BJ (cell line): ENCODE measurements around the gene CWC15. TPM values are rescaled to one million over a fixed set of nuclear protein-coding genes. Genes with fewer than 3 reads are reported as not detected.
"Not testable (repeated sequence)": the region's sequence is repeated elsewhere in the genome, so short reads cannot be mapped to it uniquely, and the experiment has no call there.

ENCODE experiments used
- CTCF ChIA-PET: fragments of 350-600 bp; formaldehyde crosslinking; extraction: SDS; loops from one replicate; lab custom pipeline; 2021; ENCODE audit warnings: antibody characterized with exemption, inconsistent platforms; lab: Yijun Ruan, JAX
- POLR2A ChIA-PET: fragments of 300-600 bp; sonication (Branson Sonifier 250); formaldehyde crosslinking; extraction: SDS; loops from one replicate; lab custom pipeline; 2021; ENCODE audit warnings: antibody characterized with exemption; lab: Charles Lee
- DNase-seq: peaks from one replicate; pipeline ENCODE4 v3.0.0-alpha.2; 2011; ENCODE audit warnings: low read depth
- H3K27me3 ChIP-seq: 2 replicates; pipeline ENCODE4 v1.6.0; 2011; ENCODE audit warnings: low read length; ENCODE audit not compliant: control insufficient read depth, insufficient read depth
- H3K36me3 ChIP-seq: 2 replicates; pipeline ENCODE4 v1.5.1; 2011; ENCODE audit warnings: low read length; ENCODE audit not compliant: control insufficient read depth, insufficient read depth
- H3K4me3 ChIP-seq: 2 replicates; pipeline ENCODE4 v1.5.1; 2011; ENCODE audit warnings: low read depth, mild to moderate bottlenecking, control low read depth, low read length
- polyA plus RNA-seq: library from polyadenylated mRNA; depleted of rRNA; stranded (reverse); fragments of >200 nt; gene quantifications from 2 replicates; pipeline ENCODE4 v1.2.3, GENCODE V29; 2011; rRNA removed
- TF ChIP-seq, protein P1 (sequence below): IDR thresholded peaks from 2 replicates; pipeline ENCODE4 v1.5.1; 2011; ENCODE audit warnings: low read depth, mild to moderate bottlenecking, control low read depth, inconsistent platforms, low read length, moderate library complexity; ENCODE audit not compliant: insufficient read depth

Gene CWC15
- polyA plus RNA-seq, 1 experiment: 24.9 TPM

DNA sequence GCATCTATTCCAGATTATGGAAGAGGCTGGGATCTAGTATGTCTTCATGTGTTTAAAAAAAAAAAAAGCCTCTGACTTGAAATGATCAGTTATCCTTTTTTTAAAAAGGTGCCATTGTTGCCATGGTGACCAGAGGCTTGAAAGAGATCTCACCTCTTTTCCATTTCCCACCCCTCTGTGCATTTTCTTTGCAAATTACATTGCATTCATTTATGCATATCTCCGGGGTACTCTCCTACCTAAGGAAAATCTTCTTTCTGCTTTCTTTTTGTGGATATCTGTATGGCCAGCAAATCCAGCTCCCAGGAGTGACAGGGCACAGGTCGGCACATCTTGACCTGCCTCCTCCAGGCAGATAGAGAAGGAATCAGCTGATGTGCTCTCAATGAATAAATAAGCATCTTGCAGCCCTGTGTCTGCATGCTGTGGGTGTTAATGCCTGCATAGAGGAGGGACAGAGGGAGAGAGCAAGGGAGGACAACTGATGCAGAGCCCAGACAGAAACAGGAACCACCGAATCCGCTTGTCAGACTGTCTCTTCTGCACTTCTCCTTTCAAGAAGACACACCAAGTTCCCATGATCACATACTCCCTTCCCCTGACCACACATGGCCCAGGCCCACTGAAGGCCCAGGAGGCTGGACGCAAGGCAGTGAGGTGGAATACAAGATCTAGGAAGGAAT, 50.9 kb downstream of the CWC15 start:
- Histone ChIP-seq H3K36me3 (no peaks in the 10 kb centered on the region), H3K27me3 (no peaks in the 10 kb centered on the region), H3K4me3 (no peak overlapping the region)
- TF ChIP-seq, protein P1, sequence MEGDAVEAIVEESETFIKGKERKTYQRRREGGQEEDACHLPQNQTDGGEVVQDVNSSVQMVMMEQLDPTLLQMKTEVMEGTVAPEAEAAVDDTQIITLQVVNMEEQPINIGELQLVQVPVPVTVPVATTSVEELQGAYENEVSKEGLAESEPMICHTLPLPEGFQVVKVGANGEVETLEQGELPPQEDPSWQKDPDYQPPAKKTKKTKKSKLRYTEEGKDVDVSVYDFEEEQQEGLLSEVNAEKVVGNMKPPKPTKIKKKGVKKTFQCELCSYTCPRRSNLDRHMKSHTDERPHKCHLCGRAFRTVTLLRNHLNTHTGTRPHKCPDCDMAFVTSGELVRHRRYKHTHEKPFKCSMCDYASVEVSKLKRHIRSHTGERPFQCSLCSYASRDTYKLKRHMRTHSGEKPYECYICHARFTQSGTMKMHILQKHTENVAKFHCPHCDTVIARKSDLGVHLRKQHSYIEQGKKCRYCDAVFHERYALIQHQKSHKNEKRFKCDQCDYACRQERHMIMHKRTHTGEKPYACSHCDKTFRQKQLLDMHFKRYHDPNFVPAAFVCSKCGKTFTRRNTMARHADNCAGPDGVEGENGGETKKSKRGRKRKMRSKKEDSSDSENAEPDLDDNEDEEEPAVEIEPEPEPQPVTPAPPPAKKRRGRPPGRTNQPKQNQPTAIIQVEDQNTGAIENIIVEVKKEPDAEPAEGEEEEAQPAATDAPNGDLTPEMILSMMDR: no peak
- CTCF ChIA-PET: no interaction called here
- no peak for DNase-seq
- POLR2A ChIA-PET: no interaction called here

DNA sequence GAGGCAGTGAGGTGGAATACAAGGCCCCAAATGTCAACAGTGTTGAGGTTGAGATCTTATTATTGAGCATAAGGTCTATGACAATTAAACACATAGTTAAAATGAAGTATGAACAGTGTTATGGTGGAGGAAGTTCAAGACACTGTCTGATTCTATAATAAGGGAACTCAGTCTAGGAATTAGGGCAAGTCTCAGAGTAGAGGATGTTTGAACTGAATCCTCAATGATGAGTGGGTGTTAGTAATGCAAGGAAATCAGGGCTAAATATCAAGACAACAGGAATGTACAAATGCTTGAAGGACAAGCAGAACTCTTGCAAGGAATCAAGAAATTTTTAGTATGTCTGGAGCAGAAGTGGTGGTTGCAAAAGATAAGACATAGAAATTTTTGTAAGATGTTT, 53.0 kb downstream of the CWC15 start:
- ChIA-PET POLR2A (no interaction called here), CTCF (no interaction called here)
- Histone ChIP-seq H3K4me3 (no peak overlapping the region), H3K27me3 (no peaks in the 10 kb centered on the region), H3K36me3 (no peaks in the 10 kb centered on the region)
- TF ChIP-seq, protein P1: no peak
- DNase-seq: no peak

DNA sequence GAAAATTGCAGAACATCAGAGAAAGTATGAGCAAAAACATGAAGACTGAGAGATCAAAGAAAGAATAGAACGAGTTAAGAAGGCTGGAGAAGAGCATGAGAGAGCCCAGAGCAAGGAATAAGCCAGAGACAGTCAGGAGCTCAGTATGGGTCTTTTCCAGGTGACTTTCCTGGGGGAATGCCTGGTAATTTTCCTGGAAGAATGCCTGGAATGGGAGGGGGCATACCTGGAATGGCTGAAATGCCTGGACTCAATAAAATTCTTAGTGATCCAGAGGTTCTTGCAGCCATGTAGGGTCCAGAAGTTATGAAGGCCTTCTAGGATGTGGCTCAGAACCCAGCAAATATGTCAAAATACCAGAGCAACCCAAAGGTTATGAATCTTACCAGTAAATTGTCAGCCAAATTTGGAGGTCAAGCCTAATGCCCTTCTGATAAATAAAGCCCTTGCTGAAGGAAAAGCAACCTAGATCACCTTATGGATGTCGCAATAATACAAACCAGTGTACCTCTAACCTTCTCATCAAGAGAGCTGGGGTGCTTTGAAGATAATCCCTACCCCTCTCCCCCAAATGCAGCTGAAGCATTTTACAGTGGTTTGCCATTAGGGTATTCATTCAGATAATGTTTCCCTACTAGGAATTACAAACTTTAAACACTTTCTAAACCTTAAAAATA, 59.5 kb downstream of the CWC15 start:
- H3K36me3 ChIP-seq, POLR2A ChIA-PET, H3K4me3 ChIP-seq, H3K27me3 ChIP-seq, DNase-seq: not testable (repeated sequence)
- CTCF ChIA-PET: interaction anchor here (0.9 to 1.2 kb wide), 2 partner anchors 13 to 16 kb away, joined by 3 read pairs; no protein-coding TSS in a partner anchor

DNA sequence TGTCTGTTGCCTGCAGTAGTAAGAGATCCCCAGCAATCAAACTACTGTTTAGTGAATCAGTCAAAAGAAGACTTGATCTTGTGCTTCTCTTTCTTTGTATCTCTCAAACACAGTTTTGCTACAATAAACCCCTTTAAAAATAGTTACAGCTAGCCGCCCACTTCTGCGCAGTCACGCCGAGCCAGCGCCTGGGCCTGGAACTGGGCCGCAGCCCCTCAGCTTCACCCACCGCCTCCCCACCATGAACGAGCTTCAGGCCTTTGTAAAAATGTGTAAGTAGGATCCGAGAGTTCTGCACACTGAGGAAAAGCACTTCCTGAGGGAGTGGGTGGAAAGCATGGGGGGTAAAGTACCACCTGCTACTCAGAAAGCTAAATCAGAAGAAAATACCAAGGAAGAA, 60.5 kb downstream of the CWC15 start:
- no peaks in the 10 kb centered on the region for H3K36me3 ChIP-seq
- no peak overlapping the region for H3K4me3 ChIP-seq
- no peak for DNase-seq
- no peaks in the 10 kb centered on the region for H3K27me3 ChIP-seq
- CTCF ChIA-PET: interaction anchor here (1.2 kb wide), 1 partner anchor 15 kb away, joined by 3 read pairs; no protein-coding TSS in a partner anchor
- TF ChIP-seq, protein P1: no peak
- POLR2A ChIA-PET: no interaction called here

Other genes with a start within 250 kb of the CWC15 start
- gene AMOTL1, start 205.2 kb downstream of the CWC15 start, polyA plus RNA-seq: 21.5 and 25.5 TPM in 2 replicates
- gene KDM4D, start 153 bp upstream of the CWC15 start, polyA plus RNA-seq: 0.97 and 1.1 TPM in 2 replicates
- not detected in 2 replicates for gene KDM4E, start 51.7 kb upstream of the CWC15 start, polyA plus RNA-seq
- gene KDM4F, start 75.9 kb upstream of the CWC15 start, polyA plus RNA-seq: not detected in 2 replicates
- gene SRSF8, start 93.4 kb upstream of the CWC15 start, polyA plus RNA-seq: 18.9 and 25.7 TPM in 2 replicates
- 11.0 and 13.6 TPM in 2 replicates for gene ENDOD1, start 116.3 kb upstream of the CWC15 start, polyA plus RNA-seq